ENCODE data around the gene GFOD2.

- TF ChIP-seq GATA3 (IDR thresholded peaks at IDR 0.05; ENCODE audit: low read depth, low read length) (no peak), GATA2 (IDR thresholded peaks at IDR 0.05; ENCODE audit: low read depth, low read length) (no peak)
Observed at GRCh38 chr16:67733734-67734470, 14.8 kb upstream of the GFOD2 start.
